Motor neuron (in vitro differentiated cells): ENCODE data around the gene ALDOC. TPM values are rescaled to one million over a fixed set of nuclear protein-coding genes. Genes with fewer than 3 reads are reported as not detected.

ENCODE experiments used
- ATAC-seq, 8 experiments: fragments of 200-7000 bp; cut with Tn5 transposase; replicated peaks in 6 of 8; 2 replicates each; pipeline ENCODE4 v1.8.0; 2021; ENCODE audit warnings: mild to moderate bottlenecking in 8 of 8, moderate library complexity in 8 of 8
- H3K27ac ChIP-seq, 2 donors: fragments of 250-450 bp; sonication (Bioruptor Pico); 2 replicates each; pipeline ENCODE4 v1.9.0; 2021; ENCODE audit warnings: antibody characterized with exemption in 2 of 2, mild to moderate bottlenecking in 2 of 2, moderate library complexity in 1 of 2
- H3K4me1 ChIP-seq, 2 donors: fragments of 250-450 bp; sonication (Bioruptor Pico); replicated peaks in 1 of 2; 2 replicates each; pipeline ENCODE4 v1.6.1; 2021; ENCODE audit warnings: antibody characterized with exemption in 2 of 2, mild to moderate bottlenecking in 2 of 2, moderate library complexity in 1 of 2
- H3K4me3 ChIP-seq, 5 donors: fragments of 250-450 bp; sonication (Bioruptor Pico); 2 replicates each; pipeline ENCODE4 v1.9.0; 2021; ENCODE audit warnings: antibody characterized with exemption in 5 of 5, mild to moderate bottlenecking in 5 of 5, moderate library complexity in 4 of 5
- WGBS, 10 experiments: fragments of 450-650 bp; shearing (Covaris generic); methylation state at CpG; one replicate each; pipeline ENCODE4 v1.0.0; 2022; 5-methylcytosine and 5-hydroxymethylcytosine counted together
- in situ Hi-C, 9 experiments: fragments of 400-800 bp; cut with MboI; loops; one replicate each; pipeline ENCODE4 v1.15.0; 2021; ENCODE audit warnings: low sequenced_read_pairs in 9 of 9, low pct_unique_long_range_greater_than_20kb in 2 of 9; ENCODE audit not compliant: unreplicated experiment in 9 of 9
- total RNA-seq, 8 experiments: library from RNA; unstranded; fragments of 300-600 nt; gene quantifications; 2 replicates each; pipeline versions ENCODE4 v1.2.3 to v1.2.4, GENCODE V29; 2022

Gene ALDOC
- total RNA-seq, 8 experiments from 2014 or later, result 15.3 to 104 (median 33.1) TPM

- H3K27ac ChIP-seq, result no peak overlapping the region
- ATAC-seq, result no peak
- 50 to 100% (median 100%) methylated on average over 2 of the region's 6 CpGs; no CpG with 5 or more reads in 7 of the 10 experiments for WGBS, 10 experiments
- peaks cover 15 to 26% of the 10 kb centered on the region in 2 donors for H3K4me1 ChIP-seq
- no peak overlapping the region for H3K4me3 ChIP-seq
- in situ Hi-C loops, result loop anchor here in 1 of 9 experiments (10.0 kb wide), 1 partner anchor 54 kb away; no protein-coding TSS in a partner anchor
These were observed 28.1 kb downstream of the ALDOC start for GRCh38 chr17:28548417-28549130.

- peaks cover 15 to 23% of the 10 kb centered on the region in 2 donors for H3K4me1 ChIP-seq
- 26 to 100% (median 93%) methylated on average over 3 to 7 of the region's 26 CpGs; no CpG with 5 or more reads in 4 of the 10 experiments for WGBS, 10 experiments
- H3K4me3 ChIP-seq, result no peak overlapping the region
- peak in 4 of 8 experiments; percentile 19 to 68 (median 57) for ATAC-seq
- in situ Hi-C loops, result loop anchor here in 1 of 9 experiments (10.0 kb wide), 1 partner anchor 53 kb away; no protein-coding TSS in a partner anchor
- H3K27ac ChIP-seq, result no peak overlapping the region
These were observed 28.9 kb downstream of the ALDOC start for GRCh38 chr17:28547623-28548416.

- H3K4me3 ChIP-seq, result no peak overlapping the region
- in situ Hi-C loops, result loop anchor here in 1 of 9 experiments (10.0 kb wide), 1 partner anchor 52 kb away; no protein-coding TSS in a partner anchor
- H3K4me1 ChIP-seq, result peaks cover 15 to 22% of the 10 kb centered on the region in 2 donors
- WGBS, 10 experiments, result 64 to 100% (median 100%) methylated on average over 1 to 6 of the region's 14 CpGs; no CpG with 5 or more reads in 7 of the 10 experiments
- no peak overlapping the region for H3K27ac ChIP-seq
- no peak for ATAC-seq
These were observed 29.5 kb downstream of the ALDOC start for GRCh38 chr17:28547096-28547622.

GRCh38 chr17:28545787-28546415 is 30.8 kb downstream of the ALDOC start:
- peaks cover 7 to 14% of the 10 kb centered on the region in 2 donors for H3K4me1 ChIP-seq
- H3K27ac ChIP-seq, result peak overlapping the region in 1 of 2 donors; percentile 61
- ATAC-seq, result peak in 5 of 8 experiments; percentile 51 to 76 (median 71)
- 7 to 64% (median 47%) methylated on average over 1 to 4 of the region's 6 CpGs; no CpG with 5 or more reads in 3 of the 10 experiments for WGBS, 10 experiments
- no peak overlapping the region for H3K4me3 ChIP-seq
- in situ Hi-C loops, result loop anchor here in 1 of 9 experiments (10.0 kb wide), 1 partner anchor 51 kb away; no protein-coding TSS in a partner anchor

GRCh38 chr17:28545141-28545503 is 31.6 kb downstream of the ALDOC start:
- ATAC-seq, result no peak
- in situ Hi-C loops, result loop anchor here in 1 of 9 experiments (10.0 kb wide), 1 partner anchor 50 kb away; no protein-coding TSS in a partner anchor
- WGBS, 10 experiments, result 26 to 63% (median 52%) methylated on average over 2 of the region's 2 CpGs; no CpG with 5 or more reads in 6 of the 10 experiments

GRCh38 chr17:28544402-28545140 is 32.1 kb downstream of the ALDOC start:
- no peak overlapping the region for H3K4me3 ChIP-seq
- ATAC-seq, result no peak
- 40 to 100% (median 63%) methylated on average over 1 to 4 of the region's 4 CpGs; no CpG with 5 or more reads in 4 of the 10 experiments for WGBS, 10 experiments
- in situ Hi-C loops, result loop anchor here in 1 of 9 experiments (10.0 kb wide), 1 partner anchor 50 kb away; no protein-coding TSS in a partner anchor
- peaks cover under 1 to 2% of the 10 kb centered on the region in 2 donors for H3K4me1 ChIP-seq
- no peak overlapping the region for H3K27ac ChIP-seq

More at GRCh38 chr17:28545141-28545503, 31.6 kb downstream of the ALDOC start:
- H3K4me3 ChIP-seq, result no peak overlapping the region
- peaks cover 2 to 6% of the 10 kb centered on the region in 2 donors for H3K4me1 ChIP-seq
- peak overlapping the region in 1 of 2 donors; percentile 61 for H3K27ac ChIP-seq

GRCh38 chr17:28541439-28541838 is 35.3 kb downstream of the ALDOC start:
- Histone ChIP-seq H3K27ac (no peak overlapping the region), H3K4me3 (no peak overlapping the region), H3K4me1 (peaks cover 0 to 2% of the 10 kb centered on the region in 2 donors)
- in situ Hi-C loops, result loop anchor here in 1 of 9 experiments (10.0 kb wide), 1 partner anchor 47 kb away; no protein-coding TSS in a partner anchor
- 38 to 100% (median 75%) methylated on average over 1 to 4 of the region's 4 CpGs; no CpG with 5 or more reads in 2 of the 10 experiments for WGBS, 10 experiments
- no peak for ATAC-seq

- 73 to 100% (median 100%) methylated on average over 1 to 3 of the region's 4 CpGs; no CpG with 5 or more reads in 6 of the 10 experiments for WGBS, 10 experiments
- ATAC-seq, result peak in 1 of 8 experiments; percentile 8
- Histone ChIP-seq H3K27ac (no peak overlapping the region), H3K4me3 (no peak overlapping the region), H3K4me1 (no peaks in the 10 kb centered on the region)
- in situ Hi-C loops, result loop anchor here in 1 of 9 experiments (10.0 kb wide), 1 partner anchor 45 kb away; no protein-coding TSS in a partner anchor
These were observed 36.5 kb downstream of the ALDOC start for GRCh38 chr17:28540231-28540630.

- no peak for ATAC-seq
- in situ Hi-C loops, result loop anchor here in 1 of 9 experiments (5.0 kb wide), 1 partner anchor 41 kb away; no protein-coding TSS in a partner anchor
- H3K4me1 ChIP-seq, result no peaks in the 10 kb centered on the region
- no peak overlapping the region for H3K27ac ChIP-seq
- no peak overlapping the region for H3K4me3 ChIP-seq
- 52 to 100% (median 74%) methylated on average over 1 to 8 of the region's 14 CpGs; no CpG with 5 or more reads in 2 of the 10 experiments for WGBS, 10 experiments
These were observed 38.3 kb downstream of the ALDOC start for GRCh38 chr17:28538296-28538895.

GRCh38 chr17:28537219-28537610 is 39.5 kb downstream of the ALDOC start:
- Histone ChIP-seq H3K4me3 (no peak overlapping the region), H3K27ac (no peak overlapping the region), H3K4me1 (no peaks in the 10 kb centered on the region)
- in situ Hi-C loops, result loop anchor here in 1 of 9 experiments (5.0 kb wide), 1 partner anchor 40 kb away; no protein-coding TSS in a partner anchor
- ATAC-seq, result no peak
- 80% methylated on average over 5 of the region's 12 CpGs; no CpG with 5 or more reads in 9 of the 10 experiments for WGBS, 10 experiments
